GM06990 (cell line): ENCODE data around the gene FOS.

Experiments
- DNase-seq: peaks from one replicate; pipeline ENCODE4 v3.0.0-alpha.2; 2011; ENCODE audit not compliant: insufficient read length; ENCODE audit errors: extremely low read depth
- H3K27me3 ChIP-seq: replicated peaks from 2 replicates; pipeline ENCODE4 v1.6.0; 2011; ENCODE audit warnings: low read length; ENCODE audit not compliant: control insufficient read depth, insufficient read depth
- H3K36me3 ChIP-seq: 2 replicates; pipeline ENCODE4 v1.5.1; 2011; ENCODE audit warnings: low read length; ENCODE audit not compliant: control insufficient read depth, insufficient read depth
- H3K4me3 ChIP-seq: replicated peaks from 2 replicates; pipeline ENCODE4 v1.5.1; 2011; ENCODE audit warnings: low read depth, mild to moderate bottlenecking, control low read depth, low read length
- CTCF ChIP-seq: IDR thresholded peaks from 2 replicates; pipeline ENCODE4 v1.5.1; 2011; ENCODE audit warnings: low read length, control low read depth, mild to moderate bottlenecking, inconsistent platforms; ENCODE audit not compliant: insufficient read depth, poor library complexity, severe bottlenecking

The FOS gene

DNA sequence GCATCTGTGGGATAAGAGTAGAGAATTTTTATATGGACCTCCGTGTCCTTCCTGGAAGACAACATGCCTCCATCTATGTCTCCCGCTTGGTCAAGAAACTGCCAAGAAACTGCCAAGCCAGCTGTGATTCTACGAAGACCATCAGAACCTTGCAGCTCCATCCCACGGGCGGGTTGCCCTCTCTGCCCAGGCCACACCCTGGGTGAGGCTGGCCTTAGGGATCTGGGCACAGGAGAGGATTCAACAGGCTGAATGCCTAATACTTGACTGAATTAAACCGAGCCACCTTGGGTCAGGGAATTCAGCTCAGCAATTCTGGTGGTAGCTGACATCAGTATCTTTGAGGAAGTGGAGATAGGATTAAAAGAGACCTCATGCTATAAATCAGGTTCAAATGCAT is 37.8 kb upstream of the FOS start:
- Histone ChIP-seq H3K4me3 (no peak overlapping the region), H3K27me3 (no peaks in the 10 kb centered on the region), H3K36me3 (no peaks in the 10 kb centered on the region)
- no peak for DNase-seq
- TF ChIP-seq CTCF, result no peak

- no peaks in the 10 kb centered on the region for H3K36me3 ChIP-seq
- TF ChIP-seq CTCF, result no peak
- no peaks in the 10 kb centered on the region for H3K27me3 ChIP-seq
- DNase-seq, result no peak
- no peak overlapping the region for H3K4me3 ChIP-seq
These were observed 35.9 kb upstream of the FOS start for GRCh38 chr14:75242546-75243273.

GRCh38 chr14:75244121-75244520 is 34.5 kb upstream of the FOS start:
- Histone ChIP-seq H3K4me3 (no peak overlapping the region), H3K27me3 (no peaks in the 10 kb centered on the region), H3K36me3 (no peaks in the 10 kb centered on the region)
- DNase-seq, result no peak
- no peak for TF ChIP-seq CTCF

DNA sequence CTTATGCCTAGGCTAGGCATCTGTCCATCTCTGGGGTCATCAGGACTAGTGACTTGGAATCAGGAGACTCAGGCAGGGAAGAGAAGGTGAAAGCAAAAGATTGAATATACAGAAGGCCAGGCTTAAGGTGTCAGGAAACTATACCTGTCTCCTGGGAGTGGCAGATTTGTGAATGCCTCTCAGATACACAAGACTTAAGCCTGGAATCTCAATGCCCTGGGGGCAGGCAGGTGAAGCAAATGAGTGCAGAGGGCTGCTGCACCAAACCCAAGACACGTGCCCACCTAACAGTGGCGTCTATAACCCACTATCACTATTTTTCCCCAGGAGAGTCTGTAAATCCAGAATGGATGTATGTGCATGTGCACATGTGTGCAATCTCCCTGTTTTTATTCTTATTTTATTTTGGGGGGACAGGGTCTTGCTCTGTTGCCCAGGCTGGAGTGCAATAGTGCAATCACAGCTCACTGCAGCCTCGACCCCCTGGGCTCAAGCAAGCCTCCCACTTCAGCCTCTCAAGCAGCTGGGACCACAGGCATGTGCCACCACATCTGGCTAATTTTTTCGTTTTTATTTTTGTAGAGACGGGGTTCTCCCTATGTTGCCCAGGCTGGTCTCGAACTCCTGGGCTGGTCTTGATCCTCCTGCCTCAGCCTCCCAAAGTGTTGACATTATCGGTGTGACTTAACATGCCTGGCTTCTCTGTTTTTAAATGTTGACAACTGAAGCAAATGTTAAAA is 31.9 kb upstream of the FOS start:
- H3K27me3 ChIP-seq, result no peaks in the 10 kb centered on the region
- no peak overlapping the region for H3K4me3 ChIP-seq
- DNase-seq, result no peak
- H3K36me3 ChIP-seq, result no peaks in the 10 kb centered on the region
- TF ChIP-seq CTCF, result no peak

DNA sequence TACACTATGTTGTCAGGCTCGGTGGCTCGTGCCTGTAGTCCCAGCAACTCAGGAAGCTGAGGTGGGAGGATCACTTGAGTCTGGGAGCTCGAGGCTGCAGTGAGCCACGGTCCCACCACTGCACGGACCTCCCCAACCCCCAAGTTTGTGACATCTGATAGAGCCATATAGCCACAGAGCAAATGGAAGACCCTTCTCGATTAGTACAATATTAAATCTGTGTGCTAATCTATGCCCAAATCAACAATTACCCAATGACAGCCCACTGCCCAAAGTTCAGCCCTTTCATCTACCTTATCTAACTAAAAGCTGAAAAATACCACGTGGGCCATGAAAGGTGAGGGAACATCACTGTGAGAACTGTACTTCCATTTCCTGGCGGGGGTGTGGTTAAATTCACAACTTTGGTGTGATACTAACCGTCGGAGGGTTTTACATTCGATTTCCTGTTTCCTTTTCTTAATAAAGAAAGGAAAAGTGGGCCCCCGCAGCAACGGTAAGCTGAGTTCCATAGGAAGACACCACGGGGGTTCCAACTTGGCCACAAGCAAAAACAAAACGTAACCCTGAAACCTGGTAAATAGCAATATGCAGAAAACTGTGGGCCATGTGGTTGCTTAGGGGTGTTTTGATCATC is 31.2 kb upstream of the FOS start:
- Histone ChIP-seq H3K36me3 (no peaks in the 10 kb centered on the region), H3K4me3 (no peak overlapping the region), H3K27me3 (no peaks in the 10 kb centered on the region)
- peak; percentile 24 for DNase-seq
- no peak for TF ChIP-seq CTCF
